Endothelial cell of umbilical vein (primary cell): ENCODE results near the gene GNAO1. TPM values are rescaled to one million over a fixed set of nuclear protein-coding genes. Genes with fewer than 3 reads are reported as not detected.

Experiments used
- BruUV-seq: library from RNA; stranded (reverse); fragments of 400-500 nt; replicated peaks from 2 replicates; lab custom pipeline; 2021; lab: Mats Ljungman, UMichigan
- CTCF ChIA-PET: fragments of 300-600, 350-600 bp; sonication (Branson Sonifier 250); formaldehyde crosslinking; loops from one replicate; lab custom pipeline; 2021; ENCODE audit warnings: antibody characterized with exemption, inconsistent platforms; lab: Charles Lee
- POLR2A ChIA-PET: fragments of 300-600, 350-600 bp; sonication (Branson Sonifier 250); formaldehyde crosslinking; loops from one replicate; lab custom pipeline; 2021; ENCODE audit warnings: antibody characterized with exemption, inconsistent platforms; lab: Charles Lee
- DNase-seq: peaks from one replicate; pipeline ENCODE4 v3.0.0-alpha.2; 2011; ENCODE audit warnings: low read depth, low spot score
- FAIRE-seq: peaks from 2 replicates; lab custom pipeline; 2011; peaks lifted over from hg19 to GRCh38; lab: Jason Lieb, UNC
- H2AFZ ChIP-seq: 2 replicates; pipeline ENCODE4 v1.6.0; 2012; ENCODE audit warnings: low read depth, low read length, control low read depth, inconsistent platforms
- H3K27ac ChIP-seq: 2 replicates; pipeline ENCODE4 v1.5.1; 2011; ENCODE audit warnings: low read depth, mild to moderate bottlenecking, control low read depth, low read length, moderate library complexity; ENCODE audit not compliant: insufficient read depth
- H3K27me3 ChIP-seq, 2 experiments: 2 replicates each; pipeline versions ENCODE4 v1.6.0 to v1.6.1; 2011; ENCODE audit warnings: low read length in 2 of 2, mixed read lengths in 1 of 2; ENCODE audit not compliant: control insufficient read depth in 2 of 2, insufficient read depth in 2 of 2
- H3K36me3 ChIP-seq, 2 experiments: 2 replicates in 1 of 2; 3 replicates in 1 of 2; pipeline ENCODE4 v1.5.1; 2011; ENCODE audit warnings: low read length in 2 of 2, mild to moderate bottlenecking in 1 of 2, moderate library complexity in 1 of 2; ENCODE audit not compliant: control insufficient read depth in 2 of 2, insufficient read depth in 2 of 2; ENCODE audit errors: extremely low read depth in 1 of 2
- H3K4me1 ChIP-seq: 3 replicates; pipeline ENCODE4 v1.5.1; 2011; ENCODE audit warnings: mild to moderate bottlenecking, low read length; ENCODE audit not compliant: control insufficient read depth, insufficient read depth; ENCODE audit errors: extremely low read depth
- H3K4me2 ChIP-seq: 2 replicates; pipeline ENCODE4 v1.6.1; 2011; ENCODE audit warnings: low read length, control low read depth, mixed read lengths; ENCODE audit not compliant: insufficient read depth
- H3K4me3 ChIP-seq, 3 experiments: fragments of 200-600 bp in 1 of 3; sonication (generic), shearing (Covaris generic) in 1 of 3; replicated peaks in 1 of 3; 2 replicates each; pipeline ENCODE4 v1.5.1; 2011 to 2016; ENCODE audit warnings: control low read depth in 3 of 3, low read length in 3 of 3, mild to moderate bottlenecking in 2 of 3, inconsistent platforms in 1 of 3, low read depth in 1 of 3, moderate library complexity in 1 of 3; ENCODE audit not compliant: insufficient read depth in 1 of 3
- H3K79me2 ChIP-seq: 2 replicates; pipeline ENCODE4 v1.6.0; 2012; ENCODE audit warnings: low read length, inconsistent platforms; ENCODE audit not compliant: control insufficient read depth, insufficient read depth
- H3K9ac ChIP-seq: replicated peaks from 2 replicates; pipeline ENCODE3; 2011; ENCODE audit warnings: low read length, control low read depth; ENCODE audit not compliant: insufficient read depth; ENCODE audit errors: extremely low read depth
- H3K9me1 ChIP-seq: replicated peaks from 3 replicates; pipeline ENCODE4 v1.6.0; 2011; ENCODE audit warnings: mild to moderate bottlenecking, low read length; ENCODE audit not compliant: control insufficient read depth, insufficient read depth; ENCODE audit errors: extremely low read depth
- H3K9me3 ChIP-seq: replicated peaks from 2 replicates; pipeline ENCODE4 v1.5.1; 2012; ENCODE audit warnings: low read length, inconsistent platforms; ENCODE audit not compliant: control insufficient read depth, insufficient read depth
- H4K20me1 ChIP-seq: replicated peaks from 2 replicates; pipeline ENCODE3; 2011; ENCODE audit warnings: mild to moderate bottlenecking, low read length; ENCODE audit not compliant: control insufficient read depth, insufficient read depth; ENCODE audit errors: extremely low read depth
- CTCF ChIP-seq, 2 donors: IDR thresholded peaks; 1 replicate in 1 of 2; 2 replicates in 1 of 2; pipeline ENCODE4 v1.5.1; 2011; ENCODE audit warnings: low read length in 2 of 2, mild to moderate bottlenecking in 2 of 2, moderate library complexity in 2 of 2, control low read depth in 1 of 2, inconsistent platforms in 1 of 2, low read depth in 1 of 2; ENCODE audit not compliant: insufficient read depth in 1 of 2; ENCODE audit errors: extremely low read depth in 1 of 2
- EZH2 ChIP-seq: IDR thresholded peaks from 2 replicates; pipeline ENCODE4 v1.6.1; 2012; ENCODE audit warnings: borderline replicate concordance, low read depth, mild to moderate bottlenecking, moderate library complexity, low read length, inconsistent platforms; ENCODE audit not compliant: severe bottlenecking
- FOS ChIP-seq: IDR thresholded peaks from 2 replicates; pipeline ENCODE4 v1.6.1; 2011; ENCODE audit warnings: mild to moderate bottlenecking, low read length, moderate library complexity, borderline replicate concordance; ENCODE audit not compliant: insufficient read depth
- GATA2 ChIP-seq: IDR thresholded peaks from 2 replicates; pipeline ENCODE4 v1.7.0; 2011; ENCODE audit warnings: low read depth, mild to moderate bottlenecking, moderate library complexity, mixed read lengths, low read length; ENCODE audit not compliant: insufficient read length, insufficient read depth
- JUN ChIP-seq: IDR thresholded peaks from 2 replicates; pipeline ENCODE4 v1.6.1; 2011; ENCODE audit warnings: borderline replicate concordance, low read depth; ENCODE audit not compliant: insufficient read length, insufficient read depth
- MAX ChIP-seq: IDR thresholded peaks from 2 replicates; pipeline ENCODE4 v1.6.1; 2011; ENCODE audit not compliant: insufficient read depth, insufficient read length
- MYC ChIP-seq: IDR thresholded peaks from one replicate; pipeline ENCODE4 v1.6.1; 2011; ENCODE audit warnings: mild to moderate bottlenecking, low read depth, low read length
- POLR2A ChIP-seq: IDR thresholded peaks from 2 replicates; pipeline ENCODE4 v1.6.1; 2012; ENCODE audit warnings: low read depth, mild to moderate bottlenecking, control low read depth, low read length
- POLR2AphosphoS5 ChIP-seq: IDR thresholded peaks from 2 replicates; pipeline ENCODE4 v1.6.1; 2012; ENCODE audit warnings: low read depth, mild to moderate bottlenecking, control low read depth, low read length, moderate library complexity; ENCODE audit not compliant: insufficient read depth
- dilution Hi-C: fragments of 300-500 bp; cut with MboI; formaldehyde crosslinking; loops from one replicate; pipeline ENCODE4 v1.15.0; 2019; ENCODE audit warnings: low sequenced_read_pairs; ENCODE audit not compliant: extremely low pct_ligation_motif_present
- intact Hi-C: fragments of 100-400 bp; cut with micrococcal nuclease; formaldehyde crosslinking; loops from one replicate; pipeline ENCODE4 v1.10.0; 2022
- polyA plus RNA-seq, 4 experiments: library from polyadenylated mRNA; depleted of rRNA in 3 of 4; stranded (reverse) in 3 of 4; unstranded in 1 of 4; fragments of >200 nt; gene quantifications; 2 replicates each; pipeline versions ENCODE4 v1.2.1 to v1.2.3, GENCODE V29; 2011 to 2012; ENCODE audit warnings: missing spikeins in 1 of 4
- total RNA-seq: library from RNA; stranded (reverse); gene quantifications from 2 replicates; pipeline ENCODE4 v1.2.3, GENCODE V29; 2021

GNAO1 gene
- total and polyA plus RNA-seq, 2 donors (not counting 3 experiments of a cell fraction or from before 2014, with no cell fraction given), result not detected

GRCh38 chr16:56295059-56295665 lies 103.9 kb downstream of the GNAO1 start:
- DNase-seq, result no peak
- Histone ChIP-seq H3K27me3 (no peaks in the 10 kb centered on the region), H4K20me1 (no peaks in the 10 kb centered on the region), H3K9ac (no peak overlapping the region), H3K4me2 (no peak overlapping the region), H3K4me3 (no peak overlapping the region), H2AFZ (no peak overlapping the region), H3K9me3 (no peaks in the 10 kb centered on the region), H3K4me1 (no peaks in the 10 kb centered on the region), H3K27ac (no peak overlapping the region), H3K9me1 (no peaks in the 10 kb centered on the region), H3K36me3 (no peaks in the 10 kb centered on the region), H3K79me2 (no peaks in the 10 kb centered on the region)
- CTCF ChIA-PET, result no interaction called here
- dilution Hi-C loops (no loop called here), intact Hi-C loops (no loop called here)
- no peak for FAIRE-seq
- POLR2A ChIA-PET, result no interaction called here
- BruUV-seq, result no TSS peak
- no peak for TF ChIP-seq JUN
- no peak for TF ChIP-seq POLR2A
- no peak for TF ChIP-seq MAX
- no peak for TF ChIP-seq FOS
- no peak for TF ChIP-seq MYC
- TF ChIP-seq POLR2AphosphoS5, result no peak
- TF ChIP-seq CTCF (IDR thresholded peaks at IDR 0.05; ENCODE audit: extremely low read depth in 1 of 2, insufficient read depth in 1 of 2, low read depth in 1 of 2, low read length in 2 of 2), result no peak
- TF ChIP-seq EZH2, result no peak
- TF ChIP-seq GATA2, result no peak
